WI38 (cell line): Measurements from ENCODE around the gene KRT76.

Source experiments
- H3K4me3 ChIP-seq: 2 replicates; pipeline ENCODE4 v1.5.1; 2011; ENCODE audit warnings: low read depth, mild to moderate bottlenecking, control low read depth, low read length
- CTCF ChIP-seq: IDR thresholded peaks from 2 replicates; pipeline ENCODE4 v1.5.1; 2012; ENCODE audit warnings: low read depth, mild to moderate bottlenecking, control low read depth, low read length

The KRT76 gene

DNA sequence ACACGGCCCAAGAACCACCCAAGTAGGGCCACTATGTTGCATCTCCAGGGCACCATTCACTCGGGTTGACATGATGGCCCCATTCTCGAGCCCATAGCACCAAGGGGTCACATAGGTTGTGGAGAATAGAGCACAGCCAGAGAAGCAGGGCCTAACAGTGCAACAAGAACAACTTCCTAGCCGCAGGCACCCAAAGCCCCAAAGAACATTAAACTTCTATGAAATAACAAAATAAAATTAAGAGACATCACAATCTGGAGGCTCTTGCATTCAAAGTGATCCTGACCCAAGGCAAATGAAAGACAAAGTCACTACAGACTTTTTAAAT, 34.9 kb upstream of the KRT76 start:
- no peak for TF ChIP-seq CTCF
- no peak overlapping the region for H3K4me3 ChIP-seq

DNA sequence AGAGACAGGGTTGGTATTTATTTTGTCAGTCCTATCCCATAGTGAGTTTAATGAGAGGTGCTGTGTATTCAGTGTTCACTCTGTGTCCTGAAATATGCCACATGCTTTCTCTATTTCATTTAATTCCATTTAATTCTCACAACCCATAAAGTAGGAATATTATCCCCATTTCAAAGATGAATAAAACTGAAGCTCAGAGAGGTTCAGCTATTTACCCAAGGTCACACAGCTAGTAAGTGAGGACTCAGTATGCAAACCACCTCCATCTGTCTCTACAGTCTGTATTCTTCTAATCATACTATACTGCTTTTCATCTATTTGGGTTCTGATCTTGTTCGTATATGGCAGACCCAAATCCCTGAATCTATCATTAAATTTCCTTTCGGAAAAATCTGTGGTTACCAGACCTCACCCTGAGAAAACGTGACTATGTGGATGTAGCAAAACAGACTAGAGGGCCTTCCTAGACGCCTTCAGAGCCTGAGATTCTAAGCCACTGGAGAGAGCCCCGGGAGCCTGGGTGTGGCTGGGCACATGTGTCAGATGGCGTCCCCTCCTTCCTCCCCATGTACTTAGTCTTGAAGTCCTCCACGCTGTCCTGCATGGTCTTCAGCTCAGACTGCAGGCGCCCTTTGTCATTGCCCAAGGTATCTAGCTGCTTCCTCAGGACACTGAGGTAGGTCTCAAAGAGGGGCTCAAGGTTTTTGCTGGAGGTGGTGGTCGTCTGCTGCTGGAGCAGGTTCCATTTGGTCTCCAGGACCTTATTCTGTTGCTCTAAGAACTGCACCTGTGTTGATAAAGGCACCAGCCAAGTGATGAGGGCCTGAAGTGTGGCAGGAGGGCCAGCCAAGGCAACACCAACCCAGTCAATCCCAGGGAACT, 34.3 kb upstream of the KRT76 start:
- no peak overlapping the region for H3K4me3 ChIP-seq
- TF ChIP-seq CTCF = no peak

GRCh38 chr12:52810554-52810953, 33.4 kb upstream of the KRT76 start:
- no peak for TF ChIP-seq CTCF

GRCh38 chr12:52809166-52809565, 32.0 kb upstream of the KRT76 start:
- no peak for TF ChIP-seq CTCF
- H3K4me3 ChIP-seq = no peak overlapping the region

More at GRCh38 chr12:52810554-52810953, 33.4 kb upstream of the KRT76 start:
- no peak overlapping the region for H3K4me3 ChIP-seq

DNA sequence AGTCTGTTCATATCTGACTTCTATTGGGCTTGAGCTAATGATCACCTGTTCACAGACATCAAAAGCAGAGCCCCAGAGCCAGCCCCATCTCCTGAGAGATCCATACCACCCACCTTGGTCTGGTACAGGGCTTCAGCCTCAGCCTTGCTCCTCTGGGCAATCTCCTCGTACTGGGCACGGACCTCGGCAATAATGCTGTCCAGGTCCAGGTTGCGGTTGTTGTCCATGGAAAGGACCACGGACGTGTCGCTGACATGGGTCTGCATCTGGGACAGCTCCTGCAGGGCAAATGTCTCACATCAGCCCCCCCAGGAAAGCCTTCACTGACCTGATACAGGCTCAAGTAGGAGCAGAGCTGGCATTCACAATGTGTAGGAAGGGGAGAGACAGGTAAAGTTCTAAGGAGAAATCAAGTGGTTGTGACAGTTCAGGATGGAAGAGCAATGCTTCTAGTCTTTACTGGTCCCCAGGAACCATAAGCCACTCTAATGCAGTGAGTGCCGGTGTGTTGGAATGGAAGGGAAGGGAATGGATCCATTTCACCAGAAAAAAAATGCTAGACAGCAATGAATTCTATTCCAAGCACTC, 31.5 kb upstream of the KRT76 start:
- TF ChIP-seq CTCF = no peak
- H3K4me3 ChIP-seq = no peak overlapping the region

DNA sequence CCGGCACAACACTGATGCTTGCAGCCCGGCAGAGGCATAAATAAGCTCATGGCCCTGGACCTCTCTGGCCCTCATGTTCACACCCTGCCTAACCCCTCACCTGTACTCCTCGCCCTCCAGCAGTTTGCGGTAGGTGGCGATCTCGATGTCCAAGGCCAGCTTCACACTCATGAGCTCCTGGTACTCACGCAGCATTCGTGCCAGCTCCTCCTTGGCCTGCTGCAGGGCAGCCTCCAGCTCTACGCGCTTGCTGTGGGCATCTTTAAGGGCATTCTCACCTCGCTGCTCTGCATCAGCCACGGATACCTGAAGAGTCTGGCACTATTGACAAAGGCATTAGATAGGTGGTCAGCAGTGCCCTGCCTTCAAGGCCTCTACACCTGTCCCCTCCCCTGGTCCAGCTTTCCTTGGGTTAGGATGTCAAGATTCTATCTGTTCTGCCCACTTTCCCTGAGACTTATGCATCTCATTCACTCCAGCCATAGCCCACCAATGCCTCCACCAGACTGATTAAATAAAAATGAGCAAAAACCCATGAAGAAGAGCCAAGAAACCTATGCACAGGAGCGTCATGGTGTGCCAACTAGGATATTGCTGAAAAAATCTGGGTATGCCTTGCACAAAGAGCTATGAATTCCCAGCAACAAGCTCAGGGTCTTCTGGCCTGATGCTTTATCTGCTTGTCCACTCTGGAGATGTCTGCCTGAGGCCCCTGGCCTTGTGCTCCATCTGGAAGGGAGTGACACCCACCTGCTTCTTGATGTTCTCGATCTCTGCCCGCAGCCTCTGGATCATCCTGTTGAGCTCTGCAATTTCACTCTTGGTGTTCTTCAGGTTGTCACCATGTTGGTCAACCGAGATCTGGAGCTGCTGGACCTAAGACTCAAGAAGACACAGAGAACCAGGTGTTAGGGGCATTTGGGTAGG, 30.7 kb upstream of the KRT76 start:
- TF ChIP-seq CTCF = no peak
- no peak overlapping the region for H3K4me3 ChIP-seq
